HepG2 (cell line): Measurements from ENCODE around the gene PIANP. TPM values are rescaled to one million over a fixed set of nuclear protein-coding genes. Genes with fewer than 3 reads are reported as not detected.

Experiments
- ATAC-seq: fragments of 200-7000 bp; cut with Tn5 transposase; 3 replicates; pipeline ENCODE4 v1.9.1; 2020; ENCODE audit warnings: mild to moderate bottlenecking, moderate library complexity
- Bru-seq: library from RNA; stranded (reverse); fragments of 400-500 nt; gene quantifications from one replicate; lab custom pipeline; 2021; lab: Mats Ljungman, UMichigan
- BruChase-seq, 2 experiments: library from RNA; stranded (reverse); fragments of 400-500 nt; gene quantifications; one replicate each; lab custom pipeline; 2021; lab: Mats Ljungman, UMichigan
- BruUV-seq: library from RNA; stranded (reverse); fragments of 400-500 nt; replicated peaks from 2 replicates; lab custom pipeline; 2021; lab: Mats Ljungman, UMichigan
- CTCF ChIA-PET: fragments of 300-600 bp; formaldehyde crosslinking; extraction: SDS; loops from one replicate; lab custom pipeline; 2021; ENCODE audit warnings: low total read pairs, inconsistent platforms, low intra/inter-chr PET ratio; lab: Yijun Ruan, JAX
- POLR2A ChIA-PET: fragments of 350-600 bp; sonication (Branson Sonifier 250); formaldehyde crosslinking; loops from one replicate; lab custom pipeline; 2020; ENCODE audit warnings: antibody characterized with exemption, inconsistent platforms; lab: Yijun Ruan, JAX
- DNase-seq: peaks from one replicate; pipeline ENCODE4 v3.0.0-alpha.2; 2015; ENCODE audit warnings: low spot score
- FAIRE-seq: peaks from 3 replicates; lab custom pipeline; 2011; peaks lifted over from hg19 to GRCh38; lab: Jason Lieb, UNC
- H2AFZ ChIP-seq: one replicate; pipeline ENCODE4 v1.6.1; 2011; ENCODE audit warnings: low read length, inconsistent platforms
- H3K27ac ChIP-seq: fragments of 300-600 bp; 3 replicates; pipeline ENCODE4 v1.8.0; 2011; ENCODE audit warnings: mixed run types, mild to moderate bottlenecking, mixed read lengths, low read length, inconsistent platforms; ENCODE audit not compliant: insufficient read depth; ENCODE audit errors: extremely low read length
- H3K27me3 ChIP-seq, 2 experiments: fragments of 200-600 bp in 1 of 2; 2 replicates in 1 of 2; 3 replicates in 1 of 2; pipeline versions ENCODE4 v1.6.0 to v1.8.0; 2011; ENCODE audit warnings: low read length in 2 of 2, mild to moderate bottlenecking in 2 of 2, moderate library complexity in 2 of 2, inconsistent platforms in 1 of 2; ENCODE audit not compliant: insufficient read depth in 2 of 2, control insufficient read depth in 1 of 2
- H3K36me3 ChIP-seq, 2 experiments: fragments of 200-600 bp in 1 of 2; replicated peaks in 1 of 2; 2 replicates in 1 of 2; 3 replicates in 1 of 2; pipeline versions ENCODE4 v1.5.1 to v1.8.0; 2011; ENCODE audit warnings: low read length in 2 of 2, inconsistent platforms in 1 of 2; ENCODE audit not compliant: insufficient read depth in 2 of 2, control insufficient read depth in 1 of 2
- H3K4me1 ChIP-seq: 2 replicates; pipeline ENCODE4 v1.5.1; 2012; ENCODE audit warnings: low read length, inconsistent platforms; ENCODE audit not compliant: insufficient read depth
- H3K4me2 ChIP-seq: 2 replicates; pipeline ENCODE4 v1.6.0; 2011; ENCODE audit warnings: low read depth, low read length, inconsistent platforms
- H3K4me3 ChIP-seq, 3 experiments: fragments of 200-600 bp in 1 of 3; sonication (generic), shearing (Covaris generic) in 1 of 3; replicated peaks in 1 of 3; 2 replicates each; pipeline ENCODE4 v1.5.1; 2011 to 2016; ENCODE audit warnings: low read length in 3 of 3, inconsistent platforms in 2 of 3, low read depth in 2 of 3, mild to moderate bottlenecking in 2 of 3, control low read depth in 1 of 3, mixed read lengths in 1 of 3; ENCODE audit not compliant: insufficient read depth in 1 of 3
- H3K79me2 ChIP-seq: one replicate; pipeline ENCODE4 v1.6.1; 2011; ENCODE audit warnings: low read length, inconsistent platforms; ENCODE audit not compliant: insufficient read depth
- H3K9ac ChIP-seq: 2 replicates; pipeline ENCODE4 v1.6.0; 2011; ENCODE audit warnings: mild to moderate bottlenecking, low read depth, low read length, inconsistent platforms; ENCODE audit not compliant: insufficient read depth
- H3K9me3 ChIP-seq: 2 replicates; pipeline ENCODE4 v1.5.1; 2012; ENCODE audit warnings: mild to moderate bottlenecking, low read length
- H4K20me1 ChIP-seq: 2 replicates; pipeline ENCODE4 v1.6.0; 2011; ENCODE audit warnings: inconsistent platforms, mild to moderate bottlenecking, low read length, moderate library complexity; ENCODE audit not compliant: insufficient read depth
- ATF6 ChIP-seq: sonication (generic); formaldehyde crosslinking; conservative IDR thresholded peaks from 2 replicates; pipeline ENCODE4 v1.4.0; 2020; ENCODE audit warnings: missing genetic modification reagents
- ATRX ChIP-seq: sonication (generic); formaldehyde crosslinking; IDR thresholded peaks from 2 replicates; pipeline ENCODE4 v1.4.0; 2020; ENCODE audit warnings: missing genetic modification reagents, borderline replicate concordance
- MAZ ChIP-seq, 2 experiments: sonication (generic) in 1 of 2; formaldehyde crosslinking in 1 of 2; IDR thresholded peaks; 2 replicates each; pipeline versions ENCODE4 v1.5.0 to v1.6.1; 2012 to 2020; ENCODE audit warnings: low read depth in 2 of 2, mild to moderate bottlenecking in 2 of 2, borderline replicate concordance in 1 of 2, improper control_type of control experiment in 1 of 2, low read length in 1 of 2, missing genetic modification reagents in 1 of 2, moderate library complexity in 1 of 2
- MTA1 ChIP-seq: sonication (generic); formaldehyde crosslinking; IDR thresholded peaks from 2 replicates; pipeline ENCODE4 v1.4.0; 2020; ENCODE audit warnings: missing genetic modification reagents, mild to moderate bottlenecking, borderline replicate concordance
- MTA3 ChIP-seq: sonication (generic); formaldehyde crosslinking; IDR thresholded peaks from 2 replicates; pipeline ENCODE4 v1.4.0; 2020; ENCODE audit warnings: missing genetic modification reagents
- NKX3-1 ChIP-seq: sonication (generic); formaldehyde crosslinking; IDR thresholded peaks from 2 replicates; pipeline ENCODE4 v1.5.0; 2020; ENCODE audit warnings: missing genetic modification reagents
- SMC3 ChIP-seq: IDR thresholded peaks from 2 replicates; pipeline ENCODE4 v1.6.1; 2011; ENCODE audit warnings: low read length, improper control_type of control experiment
- ZNF17 ChIP-seq: sonication (generic); formaldehyde crosslinking; IDR thresholded peaks from 2 replicates; pipeline ENCODE4 v1.5.0; 2020; ENCODE audit warnings: mild to moderate bottlenecking, missing genetic modification reagents
- ZNF329 ChIP-seq: sonication (generic); formaldehyde crosslinking; IDR thresholded peaks from 2 replicates; pipeline ENCODE4 v1.9.0; 2021; ENCODE audit warnings: low read depth, mild to moderate bottlenecking, missing genetic modification reagents
- ZNF652 ChIP-seq: IDR thresholded peaks from 2 replicates; pipeline ENCODE4 v1.6.1; 2016; ENCODE audit warnings: low read depth, borderline replicate concordance
- ZNF672 ChIP-seq: sonication (generic); formaldehyde crosslinking; IDR thresholded peaks from 2 replicates; pipeline ENCODE4 v1.8.1; 2022; ENCODE audit warnings: missing genetic modification reagents
- WGBS: methylation state at CpG from one replicate; pipeline ENCODE4 v1.1.6; 2017; ENCODE audit warnings: low lambda C conversion rate; 5-methylcytosine and 5-hydroxymethylcytosine counted together
- in situ Hi-C: cut with HindIII; loops from 2 replicates; pipeline ENCODE4 v1.10.0; 2017; ENCODE audit warnings: low pct_unique_long_range_greater_than_20kb; ENCODE audit not compliant: extremely low pct_ligation_motif_present
- intact Hi-C: fragments of 100-400 bp; cut with micrococcal nuclease; formaldehyde crosslinking; loops from one replicate; pipeline ENCODE4 v1.10.0; 2022; ENCODE audit not compliant: unreplicated experiment
- long read RNA-seq, 2 experiments: library from RNA in 1 of 2; library from polyadenylated mRNA in 1 of 2; stranded (forward) in 1 of 2; unstranded in 1 of 2; transcript quantifications; one replicate each; pipeline ENCODE4 v2.0.0, GENCODE V29; 2019 to 2022
- polyA minus RNA-seq, 3 experiments: library from RNA; depleted of rRNA, polyadenylated mRNA; stranded (reverse); fragments of >200 nt; gene quantifications; 2 replicates each; pipeline ENCODE4 v1.2.3, GENCODE V29; 2011; ENCODE audit warnings: low replicate concordance in 1 of 3
- polyA plus RNA-seq, 8 experiments: library from polyadenylated mRNA; depleted of rRNA in 3 of 8; stranded (reverse) in 7 of 8; unstranded in 1 of 8; fragments of >200 nt; fragmentation: Illumina TruSeq in 4 of 8; extraction: Trizol in 4 of 8; gene quantifications; 2 replicates each; pipeline versions ENCODE4 v1.2.1 to v1.2.3, GENCODE V29; 2011 to 2016; ENCODE audit warnings: low read depth in 4 of 8, missing spikeins in 1 of 8, mixed read lengths in 1 of 8; ENCODE audit not compliant: insufficient read depth in 1 of 8
- total RNA-seq, 5 experiments: library from RNA; depleted of rRNA; stranded (reverse); fragments of >200 nt; fragmentation: Illumina TruSeq; extraction: Trizol; gene quantifications; 2 replicates each; pipeline ENCODE4 v1.2.3, GENCODE V29; 2016; ENCODE audit warnings: low read depth in 1 of 5
- TF ChIP-seq, protein P1 (sequence below): sonication (generic); formaldehyde crosslinking; IDR thresholded peaks from 2 replicates; pipeline ENCODE4 v1.8.1; 2023; ENCODE audit warnings: mild to moderate bottlenecking, missing genetic modification reagents
- TF ChIP-seq, protein P2 (sequence below): sonication (generic); formaldehyde crosslinking; IDR thresholded peaks from 2 replicates; pipeline ENCODE4 v1.5.1; 2020; ENCODE audit warnings: mild to moderate bottlenecking, missing genetic modification reagents, moderate library complexity

PIANP gene
- total RNA-seq (2016; rRNA removed; fragmentation: Illumina TruSeq; extraction: Trizol) (not detected in 2 replicates), polyA plus RNA-seq (2011; rRNA removed) (not detected in 2 replicates), polyA minus RNA-seq (2011; rRNA and poly(A)+ RNA removed; ENCODE audit: low replicate concordance) (not detected in 2 replicates), Bru-seq, nascent RNA (percentile 10 among the genes with signal in this experiment), BruChase-seq, experiment 1, labeled RNA remaining after a 6-hour chase (percentile 11 among the genes with signal in this experiment), BruChase-seq, experiment 2, labeled RNA remaining after a 2-hour chase (not detected)
- total RNA-seq (2016; cell fraction: cytosol; rRNA removed; fragmentation: Illumina TruSeq; extraction: Trizol; ENCODE audit: low read depth) = not detected in 2 replicates
- not detected in 2 replicates for total RNA-seq (2016; cell fraction: insoluble cytoplasmic fraction; rRNA removed; fragmentation: Illumina TruSeq; extraction: Trizol)
- not detected in 2 replicates for total RNA-seq (2016; cell fraction: membrane; rRNA removed; fragmentation: Illumina TruSeq; extraction: Trizol)
- total RNA-seq (2016; cell fraction: nucleus; rRNA removed; fragmentation: Illumina TruSeq; extraction: Trizol) = not detected in 2 replicates
- polyA plus RNA-seq (2011; cell fraction: cytosol; rRNA removed) = not detected in 2 replicates
- not detected in 2 replicates for polyA plus RNA-seq (2011; cell fraction: nucleus; rRNA removed)
- 0.07 TPM in 1 of 2 replicates, not detected in the other for polyA plus RNA-seq (2012)
- not detected in 2 replicates for polyA plus RNA-seq (2016; cell fraction: cytosol; fragmentation: Illumina TruSeq; extraction: Trizol; ENCODE audit: low read depth)
- polyA plus RNA-seq (2016; cell fraction: insoluble cytoplasmic fraction; fragmentation: Illumina TruSeq; extraction: Trizol; ENCODE audit: low read depth) = not detected in 2 replicates
- polyA plus RNA-seq (2016; cell fraction: membrane; fragmentation: Illumina TruSeq; extraction: Trizol; ENCODE audit: low read depth) = not detected in 2 replicates
- not detected in 2 replicates for polyA plus RNA-seq (2016; cell fraction: nucleus; fragmentation: Illumina TruSeq; extraction: Trizol; ENCODE audit: insufficient read depth, low read depth)
- not detected in 2 replicates for polyA minus RNA-seq (2011; cell fraction: cytosol; rRNA and poly(A)+ RNA removed)
- not detected in 2 replicates for polyA minus RNA-seq (2011; cell fraction: nucleus; rRNA and poly(A)+ RNA removed)
- long read RNA-seq, experiment 1 = 0 reads
- long read RNA-seq, experiment 2 = 0 reads

GRCh38 chr12:6700646-6701051 lies at the start of gene PIANP:
Gene PIANP (minus strand): TSS chr12:6700815. CDS start chr12:6698061, 2,754 bp downstream.
- in situ Hi-C loops (no loop called here), intact Hi-C loops (no loop called here)
- BruUV-seq = no TSS peak
- POLR2A ChIA-PET = no interaction called here
- CTCF ChIA-PET = no interaction called here
- peak; percentile 63 for ATAC-seq
- H3K36me3 ChIP-seq = no peaks in the 10 kb centered on the region
- no peak for FAIRE-seq
- WGBS = 2% methylated on average over 21 of the region's 43 CpGs
- peaks cover 27% of the 10 kb centered on the region for H3K4me1 ChIP-seq
- H2AFZ ChIP-seq = no peak within 1 kb of the TSS
- H3K9me3 ChIP-seq = no peaks in the 10 kb centered on the region
- DNase-seq = no peak
- peak within 1 kb of the TSS; percentile 94 for H3K4me2 ChIP-seq
- no peaks in the 10 kb centered on the region for H4K20me1 ChIP-seq
- H3K27me3 ChIP-seq = peaks cover 6 to 64% of the 10 kb centered on the region in 2 experiments
- H3K79me2 ChIP-seq = no peaks in the 10 kb centered on the region
- peak within 1 kb of the TSS; percentile 40 to 74 (median 45); a peak in 5 of 6 replicates for H3K4me3 ChIP-seq
- no peak within 1 kb of the TSS for H3K27ac ChIP-seq
- peak within 1 kb of the TSS; percentile 40 for H3K9ac ChIP-seq
- TF ChIP-seq ZNF652 (CRISPR knock-in tag) (peak; percentile 95), ZNF329 (CRISPR knock-in tag) (no peak), ATRX (no peak), ZNF672 (CRISPR knock-in tag) (no peak), SMC3 (no peak), MTA3 (CRISPR knock-in tag) (no peak), ATF6 (CRISPR knock-in tag) (no peak), ZNF17 (no peak), MTA1 (CRISPR knock-in tag) (0 out of 2 replicates have a peak, but pooled peaks have one; percentile 22), MAZ (IDR thresholded peaks at IDR 0.05; ENCODE audit: borderline replicate concordance, low read depth, low read length) (no peak), MAZ (CRISPR knock-in tag; IDR thresholded peaks at IDR 0.05; ENCODE audit: low read depth) (peak; percentile 6; the same call in 1 of the 2 replicates), NKX3-1 (CRISPR knock-in tag) (no peak)
- TF ChIP-seq, protein P1, sequence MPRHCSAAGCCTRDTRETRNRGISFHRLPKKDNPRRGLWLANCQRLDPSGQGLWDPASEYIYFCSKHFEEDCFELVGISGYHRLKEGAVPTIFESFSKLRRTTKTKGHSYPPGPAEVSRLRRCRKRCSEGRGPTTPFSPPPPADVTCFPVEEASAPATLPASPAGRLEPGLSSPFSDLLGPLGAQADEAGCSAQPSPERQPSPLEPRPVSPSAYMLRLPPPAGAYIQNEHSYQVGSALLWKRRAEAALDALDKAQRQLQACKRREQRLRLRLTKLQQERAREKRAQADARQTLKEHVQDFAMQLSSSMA (CRISPR knock-in tag) = no peak
- TF ChIP-seq, protein P2, sequence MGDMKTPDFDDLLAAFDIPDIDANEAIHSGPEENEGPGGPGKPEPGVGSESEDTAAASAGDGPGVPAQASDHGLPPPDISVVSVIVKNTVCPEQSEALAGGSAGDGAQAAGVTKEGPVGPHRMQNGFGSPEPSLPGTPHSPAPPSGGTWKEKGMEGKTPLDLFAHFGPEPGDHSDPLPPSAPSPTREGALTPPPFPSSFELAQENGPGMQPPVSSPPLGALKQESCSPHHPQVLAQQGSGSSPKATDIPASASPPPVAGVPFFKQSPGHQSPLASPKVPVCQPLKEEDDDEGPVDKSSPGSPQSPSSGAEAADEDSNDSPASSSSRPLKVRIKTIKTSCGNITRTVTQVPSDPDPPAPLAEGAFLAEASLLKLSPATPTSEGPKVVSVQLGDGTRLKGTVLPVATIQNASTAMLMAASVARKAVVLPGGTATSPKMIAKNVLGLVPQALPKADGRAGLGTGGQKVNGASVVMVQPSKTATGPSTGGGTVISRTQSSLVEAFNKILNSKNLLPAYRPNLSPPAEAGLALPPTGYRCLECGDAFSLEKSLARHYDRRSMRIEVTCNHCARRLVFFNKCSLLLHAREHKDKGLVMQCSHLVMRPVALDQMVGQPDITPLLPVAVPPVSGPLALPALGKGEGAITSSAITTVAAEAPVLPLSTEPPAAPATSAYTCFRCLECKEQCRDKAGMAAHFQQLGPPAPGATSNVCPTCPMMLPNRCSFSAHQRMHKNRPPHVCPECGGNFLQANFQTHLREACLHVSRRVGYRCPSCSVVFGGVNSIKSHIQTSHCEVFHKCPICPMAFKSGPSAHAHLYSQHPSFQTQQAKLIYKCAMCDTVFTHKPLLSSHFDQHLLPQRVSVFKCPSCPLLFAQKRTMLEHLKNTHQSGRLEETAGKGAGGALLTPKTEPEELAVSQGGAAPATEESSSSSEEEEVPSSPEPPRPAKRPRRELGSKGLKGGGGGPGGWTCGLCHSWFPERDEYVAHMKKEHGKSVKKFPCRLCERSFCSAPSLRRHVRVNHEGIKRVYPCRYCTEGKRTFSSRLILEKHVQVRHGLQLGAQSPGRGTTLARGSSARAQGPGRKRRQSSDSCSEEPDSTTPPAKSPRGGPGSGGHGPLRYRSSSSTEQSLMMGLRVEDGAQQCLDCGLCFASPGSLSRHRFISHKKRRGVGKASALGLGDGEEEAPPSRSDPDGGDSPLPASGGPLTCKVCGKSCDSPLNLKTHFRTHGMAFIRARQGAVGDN (CRISPR knock-in tag) = peak; percentile 43; the same call in 1 of the 2 replicates
